H1 (cell line): Measurements from ENCODE around the gene SMYD3. TPM values are rescaled to one million over a fixed set of nuclear protein-coding genes. Genes with fewer than 3 reads are reported as not detected.
"Not testable (repeated sequence)": the region's sequence is repeated elsewhere in the genome, so short reads cannot be mapped to it uniquely, and the experiment has no call there.

ENCODE experiments used
- CTCF ChIA-PET: fragments of 300-600 bp; sonication (Branson Sonifier 250); formaldehyde crosslinking; loops from one replicate; lab custom pipeline; 2021; ENCODE audit not compliant: partially characterized antibody; lab: Charles Lee
- POLR2A ChIA-PET: fragments of 300-600 bp; sonication (Branson Sonifier 250); formaldehyde crosslinking; loops from one replicate; lab custom pipeline; 2021; ENCODE audit warnings: inconsistent platforms; ENCODE audit not compliant: partially characterized antibody; lab: Charles Lee
- DNase-seq, 2 experiments: peaks; one replicate each; pipeline versions ENCODE4 v3.0.0 to v3.0.0-alpha.2; 2010 to 2022; ENCODE audit warnings: low spot score in 2 of 2, low read depth in 1 of 2, mixed read lengths in 1 of 2
- FAIRE-seq: peaks from 2 replicates; lab custom pipeline; 2011; peaks lifted over from hg19 to GRCh38; lab: Jason Lieb, UNC
- H2AFZ ChIP-seq: 2 replicates; pipeline ENCODE4 v1.8.1; 2012; ENCODE audit warnings: low read length, inconsistent platforms
- H2AK5ac ChIP-seq: 2 replicates; pipeline ENCODE4 v1.6.1; 2013; ENCODE audit warnings: low read depth, low read length
- H2BK120ac ChIP-seq: replicated peaks from 2 replicates; pipeline ENCODE3; 2013; ENCODE audit warnings: low read depth, low read length, inconsistent platforms
- H2BK12ac ChIP-seq: 2 replicates; pipeline ENCODE4 v1.6.1; 2013; ENCODE audit warnings: low read depth, low read length
- H2BK15ac ChIP-seq: 2 replicates; pipeline ENCODE4 v1.6.1; 2013; ENCODE audit warnings: low read length
- H2BK20ac ChIP-seq: 2 replicates; pipeline ENCODE4 v1.6.1; 2013; ENCODE audit warnings: low read length
- H2BK5ac ChIP-seq: 2 replicates; pipeline ENCODE4 v1.6.1; 2013; ENCODE audit warnings: low read depth, low read length
- H3K14ac ChIP-seq: 2 replicates; pipeline ENCODE4 v1.6.1; 2013; ENCODE audit warnings: inconsistent platforms; ENCODE audit not compliant: insufficient read length
- H3K18ac ChIP-seq: 2 replicates; pipeline ENCODE4 v1.6.1; 2013; ENCODE audit warnings: low read length; ENCODE audit errors: extremely low read depth
- H3K23ac ChIP-seq: 2 replicates; pipeline ENCODE4 v1.6.1; 2013; ENCODE audit warnings: inconsistent platforms; ENCODE audit not compliant: insufficient read length
- H3K23me2 ChIP-seq: 2 replicates; pipeline ENCODE4 v1.6.1; 2013; ENCODE audit warnings: low read depth, low read length
- H3K27ac ChIP-seq: 2 replicates; pipeline ENCODE4 v1.6.1; 2011; ENCODE audit warnings: low read depth, low read length, inconsistent platforms
- H3K27me3 ChIP-seq, 4 experiments: replicated peaks in 1 of 4; 1 replicate in 1 of 4; 2 replicates in 3 of 4; pipeline versions ENCODE4 v1.6.1 to v1.8.1; 2011 to 2013; ENCODE audit warnings: low read length in 3 of 4, mild to moderate bottlenecking in 3 of 4, inconsistent platforms in 2 of 4, mixed read lengths in 2 of 4, moderate library complexity in 1 of 4; ENCODE audit not compliant: control insufficient read depth in 3 of 4, insufficient read depth in 3 of 4; ENCODE audit errors: extremely low read depth in 1 of 4
- H3K36me3 ChIP-seq, 4 experiments: 2 replicates each; pipeline versions ENCODE4 v1.6.1 to v1.8.1; 2011 to 2013; ENCODE audit warnings: mild to moderate bottlenecking in 4 of 4, low read length in 3 of 4, moderate library complexity in 2 of 4, control low read depth in 1 of 4, inconsistent platforms in 1 of 4; ENCODE audit not compliant: insufficient read depth in 4 of 4, control insufficient read depth in 2 of 4
- H3K4ac ChIP-seq: replicated peaks from 2 replicates; pipeline ENCODE3; 2013; ENCODE audit warnings: low read length, low read depth, mixed read lengths, inconsistent platforms; ENCODE audit not compliant: insufficient read length
- H3K4me1 ChIP-seq, 4 experiments: replicated peaks in 1 of 4; 1 replicate in 1 of 4; 2 replicates in 3 of 4; pipeline versions ENCODE4 v1.6.1 to v1.8.1; 2011 to 2013; ENCODE audit warnings: low read length in 3 of 4, inconsistent platforms in 2 of 4, mixed read lengths in 1 of 4; ENCODE audit not compliant: insufficient read depth in 4 of 4, control insufficient read depth in 3 of 4
- H3K4me2 ChIP-seq, 2 experiments: 2 replicates each; pipeline versions ENCODE4 v1.6.1 to v1.8.1; 2011 to 2013; ENCODE audit warnings: low read depth in 2 of 2, low read length in 2 of 2, control low read depth in 1 of 2, inconsistent platforms in 1 of 2, mild to moderate bottlenecking in 1 of 2; ENCODE audit not compliant: insufficient read depth in 1 of 2
- H3K4me3 ChIP-seq, 4 experiments: fragments of 200-600, 300-600 bp in 1 of 4; sonication (generic), shearing (Covaris generic), sonication (Bioruptor Twin) in 1 of 4; 2 replicates each; pipeline versions ENCODE4 v1.5.1 to v1.8.1; 2011 to 2016; ENCODE audit warnings: low read length in 4 of 4, low read depth in 3 of 4, control low read depth in 2 of 4, inconsistent platforms in 2 of 4, mild to moderate bottlenecking in 2 of 4, mixed read lengths in 1 of 4, moderate library complexity in 1 of 4; ENCODE audit not compliant: insufficient read depth in 2 of 4; ENCODE audit errors: extremely low read depth in 1 of 4
- H3K56ac ChIP-seq: replicated peaks from 2 replicates; pipeline ENCODE3; 2013; ENCODE audit warnings: low read depth, mild to moderate bottlenecking, mixed read lengths, low read length, inconsistent platforms; ENCODE audit not compliant: insufficient read length
- H3K79me1 ChIP-seq: 2 replicates; pipeline ENCODE4 v1.6.1; 2013; ENCODE audit warnings: low read depth, low read length, control low read depth
- H3K79me2 ChIP-seq, 2 experiments: 2 replicates each; pipeline versions ENCODE4 v1.6.1 to v1.8.1; 2012 to 2013; ENCODE audit warnings: low read length in 2 of 2, mild to moderate bottlenecking in 2 of 2, inconsistent platforms in 1 of 2; ENCODE audit not compliant: insufficient read depth in 2 of 2, control insufficient read depth in 1 of 2
- H3K9ac ChIP-seq, 4 experiments: replicated peaks in 1 of 4; 1 replicate in 1 of 4; 2 replicates in 3 of 4; pipeline versions ENCODE4 v1.6.1 to v1.8.1; 2011 to 2013; ENCODE audit warnings: low read depth in 3 of 4, low read length in 3 of 4, control low read depth in 2 of 4, mild to moderate bottlenecking in 2 of 4, moderate library complexity in 2 of 4, inconsistent platforms in 1 of 4; ENCODE audit errors: extremely low read depth in 1 of 4
- H3K9me3 ChIP-seq, 2 experiments: 2 replicates each; pipeline versions ENCODE4 v1.6.1 to v1.8.1; 2012 to 2013; ENCODE audit warnings: mild to moderate bottlenecking in 2 of 2, moderate library complexity in 2 of 2, control low read depth in 1 of 2, inconsistent platforms in 1 of 2, low read depth in 1 of 2, low read length in 1 of 2, mixed read lengths in 1 of 2; ENCODE audit not compliant: insufficient read depth in 2 of 2
- H4K20me1 ChIP-seq, 2 experiments: replicated peaks in 1 of 2; 2 replicates each; pipeline versions ENCODE3 to v1.8.1; 2011 to 2013; ENCODE audit warnings: inconsistent platforms in 2 of 2, low read length in 2 of 2, mild to moderate bottlenecking in 1 of 2; ENCODE audit not compliant: insufficient read depth in 2 of 2, control insufficient read depth in 1 of 2
- H4K5ac ChIP-seq: 2 replicates; pipeline ENCODE4 v1.6.1; 2013; ENCODE audit warnings: low read length, low read depth, mixed read lengths, inconsistent platforms; ENCODE audit not compliant: insufficient read length
- H4K8ac ChIP-seq: 2 replicates; pipeline ENCODE4 v1.8.0; 2013; ENCODE audit warnings: mild to moderate bottlenecking, moderate library complexity, low read length, inconsistent platforms; ENCODE audit not compliant: insufficient read depth; ENCODE audit errors: extremely low read depth
- H4K91ac ChIP-seq: replicated peaks from 2 replicates; pipeline ENCODE3; 2013; ENCODE audit warnings: low read length, mixed read lengths, inconsistent platforms; ENCODE audit not compliant: insufficient read length
- WGBS, 2 experiments: shearing (Covaris generic) in 1 of 2; methylation state at CpG; one replicate each; pipeline versions ENCODE4 v1.1.6 to v1.1.7; 2013 to 2015; ENCODE audit warnings: low lambda C conversion rate in 2 of 2, mixed read lengths in 2 of 2, inconsistent platforms in 1 of 2, low coverage in 1 of 2, missing lambda C conversion rate in 1 of 2; ENCODE audit not compliant: insufficient replicate concordance in 2 of 2, insufficient coverage in 1 of 2, insufficient read length in 1 of 2; ENCODE audit errors: extremely low coverage in 1 of 2, missing lambda C conversion rate in 1 of 2; 5-methylcytosine and 5-hydroxymethylcytosine counted together
- polyA plus RNA-seq, 7 experiments: library from polyadenylated mRNA; depleted of rRNA in 3 of 7; stranded (reverse) in 5 of 7; unstranded in 2 of 7; fragments of >200 nt in 5 of 7; fragments of 200-250 nt in 2 of 7; gene quantifications; 1 replicate in 5 of 7; 2 replicates in 1 of 7; 4 replicates in 1 of 7; pipeline versions ENCODE4 v1.2.1 to v1.2.3, GENCODE V29; 2011 to 2013; ENCODE audit warnings: missing spikeins in 2 of 7, mixed read lengths in 2 of 7
- total RNA-seq: library from RNA; stranded (reverse); fragmentation: NEBNext Ultra II Directional; extraction: Animal tissue kit (Norgen Biotek cat#: 25700); gene quantifications from 2 replicates; pipeline ENCODE4 v1.2.1, GENCODE V29; 2021

Gene SMYD3
- total and polyA plus RNA-seq, 2 of the 8 experiments (the other 6 are each of a cell fraction or from before 2014, with no cell fraction given): 17.3 to 25.4 TPM

DNA sequence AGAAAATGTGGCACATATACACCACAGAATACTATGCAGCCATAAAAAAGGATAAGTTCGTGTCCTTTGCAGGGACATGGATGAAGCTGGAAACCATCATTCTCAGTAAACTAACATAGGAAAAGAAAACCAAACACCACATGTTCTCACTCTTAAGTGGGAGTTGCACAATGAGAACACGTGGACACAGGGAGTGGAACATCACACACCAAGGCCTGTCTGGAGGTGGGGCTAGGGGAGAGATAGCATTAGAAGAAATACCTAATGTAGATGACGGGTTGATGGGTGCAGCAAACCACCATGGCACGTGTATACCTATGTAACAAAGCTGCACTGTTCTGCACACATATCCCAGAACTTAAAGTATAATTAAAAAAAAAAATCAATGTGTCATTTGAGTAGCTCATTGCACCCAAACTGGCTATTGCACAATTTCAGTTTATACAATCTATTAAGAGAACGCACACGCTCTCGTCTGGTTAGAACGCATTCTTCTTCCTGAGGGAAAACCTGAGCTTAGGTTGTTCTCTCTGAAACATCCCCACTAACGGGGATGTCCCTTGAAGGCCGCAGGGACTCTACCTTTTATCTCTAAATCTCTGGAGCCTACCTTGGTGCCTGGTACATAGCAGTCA, 535.9 kb downstream of the SMYD3 start:
- H3K4me1 ChIP-seq: peaks cover 2 to 12% (median 6%) of the 10 kb centered on the region in 4 experiments; a peak in 5 of 7 replicates
- not testable (repeated sequence) for H2BK5ac ChIP-seq, H2BK120ac ChIP-seq, H3K18ac ChIP-seq, H2BK20ac ChIP-seq, H3K14ac ChIP-seq, H3K9me3 ChIP-seq, H3K9ac ChIP-seq, H2AK5ac ChIP-seq, H4K20me1 ChIP-seq, H3K79me1 ChIP-seq, H4K8ac ChIP-seq, H4K5ac ChIP-seq, H3K27ac ChIP-seq, H2BK12ac ChIP-seq, H2BK15ac ChIP-seq, H3K23me2 ChIP-seq, H3K56ac ChIP-seq, H3K23ac ChIP-seq, H3K79me2 ChIP-seq, H3K4me2 ChIP-seq, H3K4me3 ChIP-seq, H2AFZ ChIP-seq, H4K91ac ChIP-seq, DNase-seq, H3K27me3 ChIP-seq, FAIRE-seq, H3K36me3 ChIP-seq, H3K4ac ChIP-seq
- CTCF ChIA-PET: interaction anchor here (0.8 to 1.5 kb wide), 4 partner anchors 9 to 83 kb away, joined by 3 to 4 read pairs (median 4); no protein-coding TSS in a partner anchor
- 93% methylated on average over 10 of the region's 10 CpGs; no CpG with 5 or more reads in 1 of the 2 experiments for WGBS, 2 experiments
- POLR2A ChIA-PET: interaction anchor here (0.7 kb wide), 1 partner anchor 34 kb away, joined by 4 read pairs; no protein-coding TSS in a partner anchor
